Suppressor macrophage (primary cell): ENCODE data around the gene MAGEF1.

ENCODE experiments used
- DNase-seq, 4 experiments: peaks; one replicate each; pipeline ENCODE4 v3.0.0-alpha.2; 2020 to 2022

MAGEF1 gene

DNA sequence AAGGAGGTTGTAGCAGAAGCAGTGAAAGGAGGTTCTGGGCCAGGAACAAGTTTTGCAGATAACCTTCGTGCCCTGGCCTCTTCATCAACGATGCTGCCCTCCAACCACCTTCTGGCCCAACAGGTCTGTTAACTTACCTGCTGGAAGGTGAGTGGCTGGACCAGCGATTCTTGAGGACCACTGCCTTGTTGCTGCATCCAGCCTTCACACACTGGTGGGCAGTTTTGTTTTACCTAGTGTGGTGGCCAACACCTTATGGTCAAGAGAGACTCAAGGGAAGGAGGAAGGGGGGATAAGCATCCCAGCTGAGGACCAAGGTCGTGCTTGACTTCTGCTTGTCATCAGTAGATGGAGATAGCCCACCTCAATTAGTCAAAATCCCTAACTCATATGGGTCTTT, 7.8 kb upstream of the MAGEF1 start:
- DNase-seq = no peak

GRCh38 chr3:184718431-184718830, 6.6 kb upstream of the MAGEF1 start:
- DNase-seq = no peak

- no peak for DNase-seq
Observed at GRCh38 chr3:184717399-184717983, 5.6 kb upstream of the MAGEF1 start.

DNA sequence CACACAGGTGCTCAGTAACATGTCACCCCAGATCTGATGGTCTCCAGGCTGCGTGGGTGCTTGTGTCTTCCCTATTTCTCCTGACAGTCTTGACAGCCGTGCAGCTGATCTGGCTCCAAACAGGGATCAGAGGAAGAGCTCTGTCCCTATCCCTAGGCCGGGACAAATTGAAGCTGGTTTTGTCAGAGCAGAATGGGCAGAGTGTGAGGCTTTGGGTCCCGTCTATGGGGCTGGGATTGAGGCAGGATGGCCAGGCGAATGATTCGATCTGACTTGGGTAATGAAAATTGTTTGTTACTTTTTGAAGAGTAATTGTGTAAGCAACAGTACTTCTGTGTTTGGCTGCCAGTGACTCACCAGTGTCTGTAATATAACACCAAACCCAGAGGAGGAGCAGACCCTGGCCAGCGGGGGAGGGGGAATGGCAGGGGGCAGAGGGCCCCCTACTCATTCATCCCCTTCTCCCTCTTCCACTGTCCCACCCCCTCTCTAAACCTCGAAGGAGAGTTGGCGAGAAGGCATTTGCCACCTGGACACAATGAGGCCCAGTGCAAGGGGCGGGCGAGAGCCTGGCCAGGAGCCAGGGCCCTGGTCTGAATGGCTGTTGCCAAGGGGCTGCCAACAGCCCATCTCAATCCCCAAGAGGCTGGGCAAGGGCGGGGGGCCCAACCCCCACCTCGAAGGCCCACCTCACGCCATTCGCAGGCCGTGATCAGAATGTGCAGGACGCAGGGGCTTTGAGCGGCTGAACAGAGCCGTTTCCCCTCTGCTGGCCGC, 4.9 kb upstream of the MAGEF1 start:
- DNase-seq = peak; percentile 24 to 58 (median 56)

GRCh38 chr3:184715943-184716621, 4.2 kb upstream of the MAGEF1 start:
- DNase-seq = no peak

DNA sequence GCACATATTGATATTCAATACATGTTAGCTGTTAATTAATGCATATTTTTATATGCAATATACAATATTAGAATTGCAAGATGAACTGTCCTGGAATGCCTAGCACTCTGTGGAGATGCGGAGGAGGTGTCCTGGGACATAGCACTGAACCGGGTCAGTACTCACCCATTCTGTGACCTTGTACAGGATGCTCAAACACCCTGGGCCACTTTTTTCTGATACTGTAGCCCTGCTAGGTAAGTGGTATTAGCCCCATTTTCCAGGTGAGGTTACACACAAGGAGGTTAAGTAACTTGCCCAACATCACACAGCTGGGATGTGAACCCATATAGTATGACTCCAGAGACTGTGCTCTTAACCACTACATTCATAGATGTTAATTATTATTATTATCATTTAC, 1.7 kb upstream of the MAGEF1 start:
- DNase-seq = no peak

DNA sequence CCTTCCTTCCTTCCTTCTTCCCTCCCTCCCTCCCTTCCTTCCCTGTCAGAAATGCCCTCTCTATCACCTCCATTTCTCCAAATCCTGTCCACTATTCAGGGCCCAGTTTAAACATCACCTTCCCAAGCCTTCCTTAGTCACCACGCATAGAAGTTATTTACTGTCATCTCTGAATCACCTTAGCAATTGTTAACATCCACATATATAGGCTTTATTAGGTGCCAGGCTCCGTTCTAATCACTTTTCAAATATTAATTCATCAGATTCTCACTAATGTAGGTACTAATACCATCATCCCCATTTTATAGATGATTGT, 1.1 kb upstream of the MAGEF1 start:
- no peak for DNase-seq

GRCh38 chr3:184712248-184713039, 580 bp upstream of the MAGEF1 start:
- peak in 2 of 4 experiments; percentile 38 for DNase-seq

DNA sequence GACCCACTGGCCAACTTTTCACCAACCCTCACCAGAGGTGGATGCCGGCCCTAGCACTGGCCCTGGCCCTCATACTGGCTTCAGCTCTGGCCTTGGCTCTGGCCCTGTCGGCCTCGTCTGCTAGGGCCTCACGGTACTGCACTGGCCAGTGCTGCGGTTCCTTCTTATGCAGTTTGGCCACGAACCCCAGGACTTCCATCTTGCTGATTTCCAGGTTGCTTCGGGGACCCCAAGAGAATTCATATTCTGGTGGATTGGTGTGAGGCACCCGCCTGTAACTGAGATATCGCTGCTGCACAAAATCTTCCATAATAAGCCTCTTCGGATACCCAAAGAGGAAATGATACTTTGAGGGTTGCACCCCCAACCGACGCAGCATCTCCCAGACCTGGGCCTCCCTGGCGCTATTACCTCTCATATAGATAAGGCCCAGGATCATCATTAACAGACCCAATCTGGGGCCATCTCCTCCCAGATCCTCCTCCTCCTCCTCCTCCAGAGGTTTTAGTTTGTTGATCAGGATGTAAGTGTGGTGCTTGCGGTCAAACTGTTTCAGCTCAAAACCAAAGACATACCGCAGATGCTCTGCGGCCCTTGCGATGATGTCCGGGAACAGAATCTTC, 883 bp downstream of the MAGEF1 start:
- DNase-seq = peak in 3 of 4 experiments; percentile 17 to 33 (median 24)

GRCh38 chr3:184703657-184704056, 8.2 kb downstream of the MAGEF1 start:
- DNase-seq = no peak

- DNase-seq = no peak
Observed at GRCh38 chr3:184700759-184701158, 11.1 kb downstream of the MAGEF1 start.

- DNase-seq = no peak
Observed at GRCh38 chr3:184697845-184698244, 14.0 kb downstream of the MAGEF1 start.

DNA sequence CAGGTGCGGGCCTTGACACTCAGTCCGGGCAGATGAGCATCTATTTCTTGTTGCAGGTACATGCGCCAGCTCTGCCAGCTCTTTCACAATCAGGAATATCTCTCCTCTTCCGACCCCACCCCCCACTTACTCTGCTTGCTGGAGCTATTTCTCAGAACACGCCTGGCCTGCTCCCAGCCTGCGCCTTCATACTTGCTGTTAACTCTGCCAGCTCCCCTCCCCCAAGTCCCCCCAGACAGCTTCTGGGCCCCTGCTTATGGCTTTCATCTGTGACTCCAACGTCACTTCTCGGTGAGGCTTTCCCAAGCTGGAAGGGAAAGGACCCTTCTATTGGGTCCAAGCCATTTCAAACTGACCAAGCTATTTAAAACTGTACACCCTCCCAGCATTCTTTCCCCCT, 15.2 kb downstream of the MAGEF1 start:
- no peak for DNase-seq

GRCh38 chr3:184694716-184695115, 17.1 kb downstream of the MAGEF1 start:
- no peak for DNase-seq

GRCh38 chr3:184694133-184694665, 17.7 kb downstream of the MAGEF1 start:
- DNase-seq = no peak

DNA sequence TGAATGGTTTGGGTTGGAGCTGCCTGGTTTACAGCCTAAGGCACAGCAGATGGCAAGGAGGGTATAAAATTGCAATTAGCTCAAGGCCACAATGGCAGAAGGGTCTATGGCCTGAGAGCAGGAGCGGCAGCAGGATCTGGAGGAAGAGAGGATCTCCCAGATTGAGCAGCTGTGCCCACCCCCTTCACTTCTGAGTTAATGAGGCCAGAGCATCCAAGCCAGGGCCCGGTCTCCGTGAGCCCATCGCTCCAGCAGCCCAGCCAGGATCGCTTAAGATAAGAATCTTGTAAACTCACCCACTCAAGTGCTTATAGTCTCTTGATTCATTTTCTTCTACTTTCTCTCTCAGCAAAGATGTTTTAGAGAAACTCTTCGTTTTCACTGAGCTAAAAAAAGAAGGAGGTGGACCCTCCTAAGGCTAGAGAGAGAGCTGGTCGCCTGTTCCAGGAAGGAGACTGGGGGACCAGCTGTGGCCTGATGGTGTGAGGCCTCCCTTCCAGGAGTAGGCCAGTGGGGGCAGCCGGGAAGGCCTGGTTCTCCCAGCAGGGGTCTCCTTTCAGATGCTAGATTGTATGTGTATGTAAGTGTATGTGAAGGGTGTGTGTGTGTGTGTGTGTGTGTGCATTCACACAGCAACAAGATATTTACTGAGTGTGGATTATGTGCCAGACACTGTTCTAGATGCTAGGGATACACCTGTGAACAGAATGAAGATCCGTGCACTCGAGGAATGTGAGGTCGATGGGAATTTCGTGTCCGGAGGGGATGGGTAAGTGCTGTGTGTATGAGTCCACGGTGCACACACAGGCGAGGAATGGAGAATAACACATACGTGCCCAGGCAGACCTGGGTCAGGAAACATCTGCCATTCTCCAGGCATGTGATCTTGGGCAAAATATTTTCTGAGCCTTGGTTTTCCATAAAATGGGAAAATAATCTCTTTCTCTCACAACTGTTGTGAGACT, 18.6 kb downstream of the MAGEF1 start:
- no peak for DNase-seq

DNA sequence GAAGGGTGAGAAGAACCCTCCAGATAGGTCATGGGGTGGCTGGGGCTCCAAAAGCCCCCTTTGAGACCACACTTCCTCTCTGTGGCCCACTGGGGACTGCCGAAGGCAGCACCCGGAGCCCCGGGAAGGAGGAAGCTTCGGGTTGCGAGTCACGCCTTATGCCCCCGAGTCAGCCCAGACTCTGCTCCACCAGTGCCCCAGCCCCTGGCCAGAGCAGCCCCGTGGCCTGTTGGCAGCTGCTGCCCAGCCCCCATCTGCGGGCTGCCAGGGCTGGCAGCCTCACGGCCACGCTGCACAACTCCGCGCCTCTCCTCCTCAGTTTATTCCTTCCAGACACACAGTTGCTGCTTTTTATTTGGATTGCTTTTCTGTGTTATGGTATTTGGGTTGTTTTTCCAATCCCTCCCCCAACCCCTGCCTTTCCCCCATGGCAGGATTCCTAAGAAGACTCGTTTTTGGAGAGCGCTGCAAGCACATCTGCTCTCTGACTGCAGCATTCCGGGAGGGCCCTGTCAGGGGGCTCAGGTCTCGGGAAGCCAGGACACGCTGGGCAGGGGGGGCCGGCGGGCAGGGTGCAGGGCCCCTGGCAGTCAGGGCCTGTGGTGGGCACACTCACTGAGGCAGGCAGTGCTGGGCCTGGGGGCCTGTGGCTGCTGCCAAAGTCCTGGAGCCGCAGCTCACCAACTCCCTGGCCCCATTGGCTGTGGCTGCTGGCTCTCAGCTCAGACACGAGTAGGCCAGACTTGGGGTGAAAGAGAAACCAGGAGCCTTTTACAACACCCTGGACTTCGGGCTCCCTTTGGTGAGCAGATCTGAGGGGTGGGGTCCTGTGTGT, 20.2 kb downstream of the MAGEF1 start:
- peak; percentile 46 to 76 (median 69) for DNase-seq

GRCh38 chr3:184690192-184690883, 21.5 kb downstream of the MAGEF1 start:
- no peak for DNase-seq

DNA sequence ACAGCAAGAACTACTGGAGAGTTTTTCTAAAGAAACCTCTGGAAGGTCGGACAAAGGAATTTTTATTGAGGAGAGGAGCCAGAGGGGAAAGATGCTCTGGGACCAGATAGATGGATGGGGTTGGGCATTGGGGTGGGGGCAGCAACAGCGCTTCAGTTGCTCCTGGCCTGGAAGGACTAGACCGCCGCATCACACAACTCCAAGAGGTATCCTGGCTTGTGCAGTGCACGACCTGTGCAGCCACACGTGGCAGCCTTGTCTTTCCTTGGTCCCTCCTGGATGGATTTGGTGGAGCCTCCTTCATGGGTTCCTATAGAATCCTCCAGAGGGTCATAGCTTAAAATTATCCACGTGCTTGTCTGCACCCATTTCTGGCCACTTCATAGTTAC, 23.0 kb downstream of the MAGEF1 start:
- no peak for DNase-seq
